Medulla oblongata (tissue), 1 donor: Measurements from ENCODE around the gene KCTD1.

Experiments
- DNase-seq: peaks from one replicate; pipeline ENCODE4 v3.0.0-alpha.2; 2015; ENCODE audit errors: extremely low spot score

KCTD1 gene

DNA sequence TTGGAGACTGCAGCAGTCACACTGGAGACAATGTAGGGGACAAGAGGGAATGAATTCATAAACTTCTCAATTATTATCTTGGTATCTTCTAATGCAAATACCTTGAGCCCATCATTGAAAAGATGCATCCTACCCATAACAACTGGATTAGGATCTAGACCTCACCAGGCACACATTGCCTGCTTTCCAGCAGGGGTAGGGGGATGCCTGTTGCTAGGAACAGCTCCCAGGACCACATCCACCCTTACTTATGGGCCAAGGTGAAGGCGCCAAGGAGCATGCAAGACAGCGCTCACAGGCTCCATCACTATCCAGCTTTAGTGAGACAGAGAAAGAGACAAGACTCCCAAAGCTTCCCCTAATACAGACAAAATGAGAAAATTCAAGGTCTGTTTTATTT, 24.4 kb downstream of the KCTD1 start:
- DNase-seq: no peak

GRCh38 chr18:26521617-26522016, 26.7 kb downstream of the KCTD1 start:
- no peak for DNase-seq

DNA sequence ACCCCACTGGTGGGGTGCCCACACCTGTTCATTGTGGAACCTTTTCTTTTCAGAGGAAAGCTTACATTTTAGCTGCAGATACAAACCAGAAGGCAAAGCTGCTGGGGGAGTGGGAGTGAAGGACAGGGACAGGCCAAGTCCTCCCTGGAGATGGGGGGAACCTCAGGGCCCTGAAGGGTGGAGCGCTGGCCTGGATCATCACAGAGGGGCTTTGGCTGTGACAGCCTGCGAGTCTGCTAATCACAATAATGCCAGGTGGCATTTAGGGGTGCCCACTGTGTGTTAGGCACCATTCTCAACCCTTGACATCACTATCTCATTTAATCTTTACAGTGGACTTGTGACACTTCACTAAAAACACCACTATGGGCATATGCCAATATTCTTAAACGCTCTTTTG, 27.4 kb downstream of the KCTD1 start:
- no peak for DNase-seq

DNA sequence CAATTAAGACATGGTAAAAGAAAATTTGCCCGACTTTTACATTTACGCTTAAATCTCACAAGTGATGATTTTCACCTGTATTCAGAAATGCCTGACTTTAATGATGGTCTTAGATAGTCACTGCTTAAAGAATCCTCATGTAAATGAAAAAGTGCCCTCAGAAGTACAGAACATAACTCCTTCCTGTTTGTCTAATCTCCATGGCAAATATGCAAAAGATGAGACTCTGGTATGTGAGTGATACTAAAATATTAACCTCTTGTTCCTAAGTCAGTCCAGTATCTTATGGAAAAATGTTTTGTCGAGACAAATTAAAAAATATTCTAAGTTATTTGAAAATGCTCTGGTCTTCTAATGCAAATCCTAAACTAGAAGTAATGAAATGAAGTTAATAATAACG, 29.2 kb downstream of the KCTD1 start:
- DNase-seq: no peak

- DNase-seq: no peak
These were observed 31.4 kb downstream of the KCTD1 start for GRCh38 chr18:26516964-26517363.

DNA sequence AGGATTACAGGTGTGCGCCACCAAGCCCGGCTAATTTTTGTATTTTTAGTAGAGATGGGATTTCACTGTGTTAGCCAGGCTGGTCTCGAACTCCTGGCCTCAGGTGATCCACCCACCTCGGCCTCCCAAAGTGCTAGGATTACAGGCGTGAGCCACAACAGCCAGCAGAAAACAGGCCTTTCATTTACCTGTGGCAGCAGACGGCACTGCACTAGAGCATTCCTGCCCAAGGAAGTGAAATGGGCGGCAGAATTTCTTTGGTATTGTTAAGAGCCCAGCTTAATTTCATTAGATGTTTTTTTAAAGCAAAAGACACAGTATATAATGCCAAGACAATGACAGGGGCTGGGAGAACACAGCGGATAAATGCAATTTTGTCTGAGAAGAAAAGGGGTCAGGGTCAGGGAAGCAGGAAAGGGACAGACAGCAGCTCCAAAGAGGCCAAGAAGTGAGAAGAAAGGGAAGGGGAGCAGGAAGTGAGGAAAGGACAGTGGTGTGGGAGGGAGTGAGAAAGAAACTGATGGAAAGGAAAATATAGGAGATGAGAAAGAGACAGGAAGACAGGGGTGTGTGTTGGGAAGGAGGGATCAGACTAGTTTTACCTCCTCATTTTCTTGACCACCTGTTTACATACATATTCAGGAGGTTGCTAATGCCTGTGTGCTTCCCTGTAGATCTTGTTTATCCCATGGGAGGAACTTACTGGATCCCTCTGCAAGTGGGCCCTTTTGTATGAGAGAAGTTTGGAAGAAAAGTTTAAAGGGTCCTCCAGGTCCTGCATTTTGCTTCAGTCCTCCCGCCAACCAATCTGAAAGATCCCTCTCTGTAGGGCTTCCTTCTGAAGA, 32.5 kb downstream of the KCTD1 start:
- no peak for DNase-seq

DNA sequence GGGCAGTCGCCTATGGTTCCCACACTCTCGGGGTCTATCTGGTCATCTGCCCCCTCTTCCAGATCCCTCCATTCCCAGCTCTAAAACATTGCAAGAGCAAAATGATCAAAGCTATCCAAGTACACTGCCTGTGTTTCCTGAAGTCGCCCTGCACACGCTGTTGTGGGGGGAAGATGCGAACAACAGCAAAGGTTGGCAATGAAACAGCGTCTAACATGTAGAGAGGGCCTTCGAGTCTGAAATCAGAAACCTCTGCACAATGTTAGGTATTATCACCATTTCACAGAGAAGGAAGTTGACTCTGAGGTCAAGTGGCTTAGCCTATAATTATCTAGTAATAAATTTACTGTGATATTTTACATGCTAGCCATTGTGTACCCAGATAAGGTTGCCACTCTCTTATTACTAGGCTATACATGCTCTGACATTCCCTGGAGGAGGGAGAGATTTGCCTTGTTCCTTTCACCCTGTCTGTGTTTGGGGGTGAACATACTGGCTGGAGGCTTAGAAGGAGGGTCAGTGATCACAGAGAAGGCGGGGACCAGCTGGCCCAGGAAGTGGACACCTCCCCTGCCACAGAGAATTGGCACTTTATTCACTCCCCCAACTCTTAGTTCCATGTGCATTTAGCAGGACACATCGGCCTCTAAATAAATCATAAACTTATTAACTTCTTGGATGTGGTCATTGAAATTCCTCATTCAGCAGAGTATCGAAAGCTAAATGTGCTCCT, 36.8 kb downstream of the KCTD1 start:
- no peak for DNase-seq

GRCh38 chr18:26510337-26510736, 38.0 kb downstream of the KCTD1 start:
- no peak for DNase-seq

- no peak for DNase-seq
These were observed 42.3 kb downstream of the KCTD1 start for GRCh38 chr18:26506012-26506411.

DNA sequence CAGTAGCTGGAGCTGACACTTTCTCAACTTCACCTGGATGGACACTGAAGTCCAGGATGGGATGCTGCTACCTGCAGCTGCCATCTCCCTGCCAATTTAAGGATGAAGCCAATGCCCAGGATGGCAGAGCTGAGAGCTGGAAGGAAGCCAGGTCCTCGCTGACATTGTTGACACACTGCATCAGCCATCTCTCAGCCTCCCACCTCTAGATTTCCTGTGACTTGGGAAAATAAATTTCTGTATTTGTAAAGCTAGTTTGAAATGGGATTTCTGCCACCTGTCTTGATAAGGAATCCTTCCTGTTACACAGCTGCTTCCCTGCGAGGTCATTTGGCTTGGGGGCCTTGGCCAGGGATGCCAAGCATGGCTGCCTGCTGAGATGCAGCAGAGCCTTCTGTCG, 43.5 kb downstream of the KCTD1 start:
- no peak for DNase-seq

- DNase-seq: no peak
These were observed 45.0 kb downstream of the KCTD1 start for GRCh38 chr18:26503382-26503781.

- no peak for DNase-seq
These were observed 45.5 kb downstream of the KCTD1 start for GRCh38 chr18:26502823-26503222.

GRCh38 chr18:26497866-26498265, 50.5 kb downstream of the KCTD1 start:
- DNase-seq: no peak

- DNase-seq: no peak
These were observed 51.8 kb downstream of the KCTD1 start for GRCh38 chr18:26496528-26496927.

GRCh38 chr18:26495287-26495686, 53.1 kb downstream of the KCTD1 start:
- no peak for DNase-seq

DNA sequence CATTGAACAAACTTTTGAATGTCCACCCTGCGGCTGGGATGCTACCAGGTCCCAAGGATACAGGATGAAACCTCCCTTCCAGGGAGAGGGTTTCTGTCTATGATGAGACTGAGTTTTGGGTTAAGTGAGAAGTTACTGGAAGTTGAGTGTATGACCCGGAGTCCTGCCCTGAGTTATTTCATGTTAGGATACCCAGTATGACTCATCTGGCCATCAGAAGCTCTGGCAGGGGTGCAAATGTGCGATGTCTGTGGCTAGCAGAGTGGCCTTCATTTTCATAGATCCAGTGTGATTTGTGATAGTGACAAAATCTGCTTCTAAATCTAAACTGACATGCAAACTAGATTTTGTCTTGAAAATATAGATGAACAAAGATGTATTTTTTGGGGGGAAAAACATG, 55.3 kb downstream of the KCTD1 start:
- no peak for DNase-seq

GRCh38 chr18:26491194-26491816, 57.0 kb downstream of the KCTD1 start:
- DNase-seq: no peak

GRCh38 chr18:26489881-26490280, 58.5 kb downstream of the KCTD1 start:
- no peak for DNase-seq

DNA sequence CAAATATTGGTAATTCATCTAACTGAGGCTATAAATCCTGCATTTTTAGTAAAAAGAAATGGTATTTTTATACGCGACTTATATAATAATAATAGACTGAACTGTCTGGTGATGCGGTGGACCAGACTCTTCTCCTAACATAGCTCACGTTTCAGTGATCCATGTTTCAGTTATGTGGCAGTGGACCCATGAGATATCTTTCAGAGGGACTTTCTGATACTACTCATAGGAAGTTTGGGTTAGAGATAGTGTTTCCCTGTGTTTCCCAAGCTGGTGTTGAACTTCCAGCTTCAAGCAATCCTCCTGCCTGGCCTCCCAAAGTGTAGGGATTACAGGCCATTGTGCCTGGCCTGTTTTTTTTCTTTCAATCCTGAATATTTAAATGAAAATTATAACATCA, 59.2 kb downstream of the KCTD1 start:
- no peak for DNase-seq

DNA sequence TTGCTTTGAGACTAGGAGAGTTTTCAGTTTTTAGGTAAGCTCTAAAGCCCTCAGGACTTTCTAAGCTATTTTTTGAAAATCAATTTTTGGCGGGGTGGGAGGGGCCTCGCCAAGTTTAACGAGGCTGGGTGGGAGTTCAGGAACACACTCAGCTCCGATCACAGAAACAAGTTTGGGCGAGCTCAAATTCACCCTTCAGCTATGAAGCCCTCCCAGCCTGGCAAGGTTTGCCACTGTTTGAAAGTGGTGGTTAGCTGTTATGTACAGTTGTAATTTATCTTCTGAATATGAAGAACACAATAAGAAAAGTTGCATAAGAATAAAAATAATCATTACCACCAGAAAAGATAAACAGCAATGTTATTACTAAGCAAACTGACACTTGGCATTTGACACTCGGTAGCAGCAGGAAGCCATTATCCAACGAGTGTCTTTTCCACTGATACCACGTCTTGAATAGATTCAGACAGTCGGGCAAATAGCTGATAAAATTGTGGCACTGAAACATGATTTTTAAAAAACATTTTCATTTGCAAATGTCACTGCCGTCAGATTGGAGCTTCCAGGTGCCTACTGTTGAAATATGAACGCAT, 59.8 kb downstream of the KCTD1 start:
- no peak for DNase-seq

DNA sequence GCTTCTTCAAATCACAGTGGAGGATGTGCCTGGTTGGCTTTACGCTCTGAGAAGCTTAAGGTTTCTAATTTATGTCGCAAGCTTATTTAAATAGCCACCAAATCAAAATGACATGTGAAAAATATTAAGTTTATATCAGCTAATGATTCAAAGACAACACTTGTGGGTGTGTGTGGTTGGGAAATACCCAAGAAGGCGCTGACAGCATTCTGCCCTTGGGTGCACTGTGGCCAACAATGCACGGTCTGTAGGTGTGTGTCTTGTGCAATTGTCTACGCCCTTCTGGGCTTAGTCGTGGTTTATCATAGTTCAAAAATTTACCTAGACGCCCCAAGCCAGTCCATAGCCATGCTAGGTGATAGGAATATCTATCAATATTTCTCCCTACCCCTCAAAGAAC, 60.9 kb downstream of the KCTD1 start:
- DNase-seq: no peak

GRCh38 chr18:26483633-26484032, 64.7 kb downstream of the KCTD1 start:
- no peak for DNase-seq
